ENCODE results near the gene SLC47A1.

GRCh38 chr17:19618015-19618414 lies 84.4 kb downstream of the SLC47A1 start:
- TF ChIP-seq CTCF (IDR thresholded peaks at IDR 0.05) (no peak), POLR2AphosphoS5 (IDR thresholded peaks at IDR 0.05) (no peak)

All from gastroesophageal sphincter (tissue), 3 donors.